Measurements from ENCODE around the gene VAMP8.

DNA sequence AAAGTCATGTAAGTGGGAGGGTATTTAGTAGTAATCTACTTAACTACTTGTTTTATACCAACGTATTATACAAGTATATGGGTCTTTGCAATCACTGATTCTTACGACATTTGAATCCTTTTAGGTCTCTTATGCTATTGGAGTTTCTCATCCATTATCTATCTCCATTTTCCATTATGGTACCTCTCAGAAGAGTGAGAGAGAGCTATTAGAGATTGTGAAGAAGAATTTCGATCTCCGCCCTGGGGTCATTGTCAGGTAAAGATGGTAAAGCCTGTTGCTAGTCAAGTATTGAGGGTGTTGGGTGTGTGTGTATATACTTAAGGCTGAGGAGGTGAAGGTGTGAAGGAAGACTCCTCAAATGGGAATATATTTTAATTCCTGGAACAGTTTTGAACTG is 34.6 kb upstream of the VAMP8 start:
- TF ChIP-seq CTCF (IDR thresholded peaks at IDR 0.05) (no peak), EZH2phosphoT487 (IDR thresholded peaks at IDR 0.05) (no peak), EZH2 (IDR thresholded peaks at IDR 0.05) (no peak)

Data from neural progenitor cell (in vitro differentiated cells).